ENCODE results near the gene SLC35F3.

DNA sequence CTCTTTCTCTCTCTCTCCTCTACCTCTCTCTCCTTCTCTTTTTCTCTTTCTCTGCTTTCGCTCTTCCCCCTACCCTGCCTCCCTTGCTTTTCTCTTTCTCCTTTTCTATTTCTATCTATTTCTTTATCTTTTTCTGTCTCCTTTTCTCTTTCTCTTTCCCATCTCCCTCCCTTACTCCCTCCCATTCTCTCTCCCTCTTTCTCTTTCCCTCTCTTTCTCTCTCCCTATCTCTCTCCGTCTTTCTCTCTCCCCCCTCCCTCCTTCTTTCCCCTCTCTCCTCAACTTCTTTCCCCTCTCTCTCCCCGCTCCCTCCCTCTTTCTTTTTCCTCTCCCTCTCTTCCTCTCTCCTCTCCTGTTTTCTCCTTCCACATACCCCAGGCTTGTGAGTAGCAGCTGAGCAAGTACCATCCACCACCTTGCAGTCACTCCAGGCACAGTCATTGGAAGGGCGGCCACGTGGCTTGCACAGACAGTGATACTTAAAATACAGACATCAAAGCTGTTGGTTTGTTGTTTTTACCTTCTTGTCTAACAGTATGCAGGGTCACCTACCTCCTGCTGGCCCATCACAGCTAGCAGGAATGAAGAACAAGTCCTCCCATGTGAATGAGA is 259.7 kb downstream of the SLC35F3 start:
- no peak for TF ChIP-seq POLR2AphosphoS5 (IDR thresholded peaks at IDR 0.05; ENCODE audit: low read depth, low read length)
- TF ChIP-seq SIN3A (IDR thresholded peaks at IDR 0.05; ENCODE audit: borderline replicate concordance, insufficient read depth, low read length): no peak
- TF ChIP-seq, protein P1, sequence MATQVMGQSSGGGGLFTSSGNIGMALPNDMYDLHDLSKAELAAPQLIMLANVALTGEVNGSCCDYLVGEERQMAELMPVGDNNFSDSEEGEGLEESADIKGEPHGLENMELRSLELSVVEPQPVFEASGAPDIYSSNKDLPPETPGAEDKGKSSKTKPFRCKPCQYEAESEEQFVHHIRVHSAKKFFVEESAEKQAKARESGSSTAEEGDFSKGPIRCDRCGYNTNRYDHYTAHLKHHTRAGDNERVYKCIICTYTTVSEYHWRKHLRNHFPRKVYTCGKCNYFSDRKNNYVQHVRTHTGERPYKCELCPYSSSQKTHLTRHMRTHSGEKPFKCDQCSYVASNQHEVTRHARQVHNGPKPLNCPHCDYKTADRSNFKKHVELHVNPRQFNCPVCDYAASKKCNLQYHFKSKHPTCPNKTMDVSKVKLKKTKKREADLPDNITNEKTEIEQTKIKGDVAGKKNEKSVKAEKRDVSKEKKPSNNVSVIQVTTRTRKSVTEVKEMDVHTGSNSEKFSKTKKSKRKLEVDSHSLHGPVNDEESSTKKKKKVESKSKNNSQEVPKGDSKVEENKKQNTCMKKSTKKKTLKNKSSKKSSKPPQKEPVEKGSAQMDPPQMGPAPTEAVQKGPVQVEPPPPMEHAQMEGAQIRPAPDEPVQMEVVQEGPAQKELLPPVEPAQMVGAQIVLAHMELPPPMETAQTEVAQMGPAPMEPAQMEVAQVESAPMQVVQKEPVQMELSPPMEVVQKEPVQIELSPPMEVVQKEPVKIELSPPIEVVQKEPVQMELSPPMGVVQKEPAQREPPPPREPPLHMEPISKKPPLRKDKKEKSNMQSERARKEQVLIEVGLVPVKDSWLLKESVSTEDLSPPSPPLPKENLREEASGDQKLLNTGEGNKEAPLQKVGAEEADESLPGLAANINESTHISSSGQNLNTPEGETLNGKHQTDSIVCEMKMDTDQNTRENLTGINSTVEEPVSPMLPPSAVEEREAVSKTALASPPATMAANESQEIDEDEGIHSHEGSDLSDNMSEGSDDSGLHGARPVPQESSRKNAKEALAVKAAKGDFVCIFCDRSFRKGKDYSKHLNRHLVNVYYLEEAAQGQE (IDR thresholded peaks at IDR 0.05; ENCODE audit: insufficient read depth in 1 of 2, low read depth in 2 of 2, low read length in 2 of 2): no peak

Data from PFSK-1 (cell line).